ENCODE data around the gene SPECC1L. TPM values are rescaled to one million over a fixed set of nuclear protein-coding genes. Genes with fewer than 3 reads are reported as not detected.

The SPECC1L gene
- total RNA-seq, 4 donors from 2014 or later: 63.6 to 116 (median 90.1) TPM

DNA sequence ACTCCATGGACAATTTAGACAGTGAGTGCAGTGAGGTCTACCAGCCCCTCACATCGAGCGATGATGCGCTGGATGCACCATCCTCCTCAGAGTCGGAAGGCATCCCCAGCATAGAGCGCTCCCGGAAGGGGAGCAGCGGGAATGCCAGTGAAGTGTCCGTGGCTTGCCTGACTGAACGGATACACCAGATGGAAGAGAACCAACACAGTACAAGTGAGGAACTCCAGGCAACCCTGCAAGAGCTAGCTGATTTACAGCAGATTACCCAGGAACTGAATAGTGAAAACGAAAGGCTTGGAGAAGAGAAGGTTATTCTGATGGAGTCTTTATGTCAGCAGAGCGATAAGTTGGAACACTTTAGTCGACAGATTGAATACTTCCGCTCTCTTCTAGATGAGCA, 51.4 kb downstream of the SPECC1L start:
- Histone ChIP-seq H3K36me3 (peaks cover 0 to 74% (median 44%) of the 10 kb centered on the region in 4 donors), H3K4me3 (no peak overlapping the region)
- intact Hi-C loops (cut with DNase I): loop anchor here (5.0 kb wide), 1 partner anchor 200 kb away; no protein-coding TSS in a partner anchor

DNA sequence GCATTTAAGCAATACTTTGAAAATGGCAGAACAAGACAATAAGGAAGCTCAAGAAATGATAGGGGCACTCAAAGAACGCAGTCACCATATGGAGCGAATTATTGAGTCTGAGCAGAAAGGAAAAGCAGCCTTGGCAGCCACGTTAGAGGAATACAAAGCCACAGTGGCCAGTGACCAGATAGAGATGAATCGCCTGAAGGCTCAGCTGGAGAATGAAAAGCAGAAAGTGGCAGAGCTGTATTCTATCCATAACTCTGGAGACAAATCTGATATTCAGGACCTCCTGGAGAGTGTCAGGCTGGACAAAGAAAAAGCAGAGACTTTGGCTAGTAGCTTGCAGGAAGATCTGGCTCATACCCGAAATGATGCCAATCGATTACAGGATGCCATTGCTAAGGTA, 51.9 kb downstream of the SPECC1L start:
- 77% methylated on average over 6 of the region's 6 CpGs for WGBS
- Histone ChIP-seq H3K36me3 (peaks cover 0 to 72% (median 44%) of the 10 kb centered on the region in 4 donors), H3K9me3 (no peaks in the 10 kb centered on the region), H3K4me3 (no peak overlapping the region), H3K27ac (replicated peaks in 1 of 4) (no peak overlapping the region), H3K27me3 (no peaks in the 10 kb centered on the region), H3K4me1 (peaks cover 19 to 35% (median 26%) of the 10 kb centered on the region in 4 donors)
- TF ChIP-seq, protein P1, sequence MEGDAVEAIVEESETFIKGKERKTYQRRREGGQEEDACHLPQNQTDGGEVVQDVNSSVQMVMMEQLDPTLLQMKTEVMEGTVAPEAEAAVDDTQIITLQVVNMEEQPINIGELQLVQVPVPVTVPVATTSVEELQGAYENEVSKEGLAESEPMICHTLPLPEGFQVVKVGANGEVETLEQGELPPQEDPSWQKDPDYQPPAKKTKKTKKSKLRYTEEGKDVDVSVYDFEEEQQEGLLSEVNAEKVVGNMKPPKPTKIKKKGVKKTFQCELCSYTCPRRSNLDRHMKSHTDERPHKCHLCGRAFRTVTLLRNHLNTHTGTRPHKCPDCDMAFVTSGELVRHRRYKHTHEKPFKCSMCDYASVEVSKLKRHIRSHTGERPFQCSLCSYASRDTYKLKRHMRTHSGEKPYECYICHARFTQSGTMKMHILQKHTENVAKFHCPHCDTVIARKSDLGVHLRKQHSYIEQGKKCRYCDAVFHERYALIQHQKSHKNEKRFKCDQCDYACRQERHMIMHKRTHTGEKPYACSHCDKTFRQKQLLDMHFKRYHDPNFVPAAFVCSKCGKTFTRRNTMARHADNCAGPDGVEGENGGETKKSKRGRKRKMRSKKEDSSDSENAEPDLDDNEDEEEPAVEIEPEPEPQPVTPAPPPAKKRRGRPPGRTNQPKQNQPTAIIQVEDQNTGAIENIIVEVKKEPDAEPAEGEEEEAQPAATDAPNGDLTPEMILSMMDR (IDR thresholded peaks at IDR 0.05): no peak
- TF ChIP-seq POLR2AphosphoS5 (IDR thresholded peaks at IDR 0.05) (no peak), EP300 (IDR thresholded peaks at IDR 0.05) (no peak), POLR2A (IDR thresholded peaks at IDR 0.05; ENCODE audit: low read depth) (no peak)
- DNase-seq (ENCODE audit: extremely low spot score): no peak
- intact Hi-C loops (cut with DNase I): loop anchor here (5.0 kb wide), 1 partner anchor 200 kb away; no protein-coding TSS in a partner anchor

More for the DNA sequence above, 51.4 kb downstream of the SPECC1L start:
- no peak for DNase-seq (ENCODE audit: extremely low spot score)
- Histone ChIP-seq H3K9me3 (no peaks in the 10 kb centered on the region), H3K27ac (replicated peaks in 1 of 4) (no peak overlapping the region), H3K4me1 (peaks cover 19 to 38% (median 29%) of the 10 kb centered on the region in 4 donors), H3K27me3 (no peaks in the 10 kb centered on the region)
- WGBS: 85% methylated on average over 13 of the region's 13 CpGs
- TF ChIP-seq POLR2AphosphoS5 (IDR thresholded peaks at IDR 0.05) (no peak), EP300 (IDR thresholded peaks at IDR 0.05) (no peak), POLR2A (IDR thresholded peaks at IDR 0.05; ENCODE audit: low read depth) (no peak)
- TF ChIP-seq, protein P1 (IDR thresholded peaks at IDR 0.05): no peak

DNA sequence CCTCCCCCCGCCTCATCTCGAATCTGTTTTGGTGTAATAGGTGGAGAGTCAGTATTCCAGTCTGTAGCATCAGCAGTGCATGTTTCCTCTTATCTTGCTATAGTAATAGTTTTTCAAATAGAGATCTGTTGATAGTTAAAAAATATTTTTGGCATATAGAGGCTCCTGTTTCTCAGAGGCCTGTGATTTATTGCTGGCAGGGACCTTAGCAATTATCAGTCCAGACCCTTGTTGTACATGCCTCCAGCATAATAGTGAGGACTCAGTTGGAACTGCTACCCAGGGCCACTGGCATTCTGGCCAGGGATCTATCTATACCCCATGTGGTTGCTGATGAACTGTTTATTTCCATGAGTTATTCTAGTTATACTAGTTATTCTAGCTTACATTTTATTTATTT, 52.6 kb downstream of the SPECC1L start:
- Histone ChIP-seq H3K4me3 (no peak overlapping the region), H3K27ac (replicated peaks in 1 of 4) (no peak overlapping the region), H3K36me3 (peaks cover 0 to 72% (median 44%) of the 10 kb centered on the region in 4 donors), H3K27me3 (no peaks in the 10 kb centered on the region), H3K4me1 (peaks cover 19 to 35% (median 26%) of the 10 kb centered on the region in 4 donors), H3K9me3 (no peaks in the 10 kb centered on the region)
- WGBS: 94% methylated on average over 2 of the region's 2 CpGs
- no peak for DNase-seq (ENCODE audit: extremely low spot score)
- intact Hi-C loops (cut with DNase I): loop anchor here (5.0 kb wide), 1 partner anchor 199 kb away; no protein-coding TSS in a partner anchor
- TF ChIP-seq, protein P1 (IDR thresholded peaks at IDR 0.05): no peak
- no peak for TF ChIP-seq EP300 (IDR thresholded peaks at IDR 0.05)
- TF ChIP-seq POLR2AphosphoS5 (IDR thresholded peaks at IDR 0.05): no peak
- TF ChIP-seq POLR2A (IDR thresholded peaks at IDR 0.05; ENCODE audit: low read depth): no peak

DNA sequence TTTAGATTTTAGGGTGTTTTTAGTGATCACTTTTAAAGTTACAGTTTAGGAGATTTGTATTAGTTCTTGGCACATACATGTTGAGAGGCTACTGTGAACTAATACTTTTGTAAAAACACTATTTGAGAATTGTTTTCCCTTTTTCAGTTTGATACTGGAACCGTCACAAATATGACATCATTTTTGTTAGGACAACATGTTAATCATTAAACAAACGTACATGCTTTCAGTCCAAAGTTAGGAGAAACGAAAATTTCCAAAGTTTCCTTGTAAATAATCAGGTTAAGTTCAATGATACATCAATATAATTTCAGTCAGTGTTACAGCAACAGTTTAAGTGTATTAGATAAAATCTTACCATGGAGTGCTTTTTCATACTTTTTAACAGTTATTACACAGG, 53.1 kb downstream of the SPECC1L start:
- no peak overlapping the region for H3K4me3 ChIP-seq
- no peaks in the 10 kb centered on the region for H3K27me3 ChIP-seq
- TF ChIP-seq EP300 (IDR thresholded peaks at IDR 0.05): no peak
- TF ChIP-seq POLR2A (IDR thresholded peaks at IDR 0.05; ENCODE audit: low read depth): no peak
- TF ChIP-seq POLR2AphosphoS5 (IDR thresholded peaks at IDR 0.05): no peak
- peaks cover 0 to 67% (median 43%) of the 10 kb centered on the region in 4 donors for H3K36me3 ChIP-seq
- H3K27ac ChIP-seq (replicated peaks in 1 of 4): no peak overlapping the region
- 51% methylated on average over 3 of the region's 3 CpGs for WGBS
- no peaks in the 10 kb centered on the region for H3K9me3 ChIP-seq
- H3K4me1 ChIP-seq: peaks cover 19 to 31% (median 25%) of the 10 kb centered on the region in 4 donors
- intact Hi-C loops (cut with DNase I): loop anchor here (5.0 kb wide), 1 partner anchor 199 kb away; no protein-coding TSS in a partner anchor
- no peak for DNase-seq (ENCODE audit: extremely low spot score)

DNA sequence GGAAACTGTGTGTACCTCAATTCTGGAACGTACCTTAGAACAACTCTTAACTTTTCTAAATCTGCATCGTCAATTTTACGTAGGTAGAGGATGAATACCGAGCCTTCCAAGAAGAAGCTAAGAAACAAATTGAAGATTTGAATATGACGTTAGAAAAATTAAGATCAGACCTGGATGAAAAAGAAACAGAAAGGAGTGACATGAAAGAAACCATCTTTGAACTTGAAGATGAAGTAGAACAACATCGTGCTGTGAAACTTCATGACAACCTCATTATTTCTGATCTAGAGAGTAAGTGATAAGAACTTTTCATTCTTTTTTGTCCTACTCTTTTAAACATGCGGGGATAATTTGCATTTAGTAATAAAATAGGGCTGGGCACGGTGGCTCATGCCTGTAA, 53.5 kb downstream of the SPECC1L start:
- no peak for TF ChIP-seq POLR2A (IDR thresholded peaks at IDR 0.05; ENCODE audit: low read depth)
- peaks cover 2 to 67% (median 41%) of the 10 kb centered on the region in 4 donors for H3K36me3 ChIP-seq
- DNase-seq (ENCODE audit: extremely low spot score): no peak
- 87% methylated on average over 8 of the region's 8 CpGs for WGBS
- H3K9me3 ChIP-seq: no peaks in the 10 kb centered on the region
- H3K4me1 ChIP-seq: peaks cover 19 to 26% (median 23%) of the 10 kb centered on the region in 4 donors
- intact Hi-C loops (cut with DNase I): loop anchor here (5.0 kb wide), 1 partner anchor 198 kb away; no protein-coding TSS in a partner anchor
- H3K27me3 ChIP-seq: no peaks in the 10 kb centered on the region
- no peak overlapping the region for H3K4me3 ChIP-seq
- H3K27ac ChIP-seq (replicated peaks in 1 of 4): peak overlapping the region in 1 of 4 donors; percentile 3
